HL-60 (cell line): ENCODE measurements around the gene SPI1.

Experiments used
- POLR2AphosphoS5 ChIP-seq: IDR thresholded peaks from 2 replicates; pipeline ENCODE4 v1.6.1; 2012; ENCODE audit warnings: low read depth
- TF ChIP-seq, protein P1 (sequence below): IDR thresholded peaks from one replicate; pipeline ENCODE4 v1.5.1; 2011; ENCODE audit warnings: low read length, control low read depth, inconsistent platforms; ENCODE audit not compliant: insufficient read depth

DNA sequence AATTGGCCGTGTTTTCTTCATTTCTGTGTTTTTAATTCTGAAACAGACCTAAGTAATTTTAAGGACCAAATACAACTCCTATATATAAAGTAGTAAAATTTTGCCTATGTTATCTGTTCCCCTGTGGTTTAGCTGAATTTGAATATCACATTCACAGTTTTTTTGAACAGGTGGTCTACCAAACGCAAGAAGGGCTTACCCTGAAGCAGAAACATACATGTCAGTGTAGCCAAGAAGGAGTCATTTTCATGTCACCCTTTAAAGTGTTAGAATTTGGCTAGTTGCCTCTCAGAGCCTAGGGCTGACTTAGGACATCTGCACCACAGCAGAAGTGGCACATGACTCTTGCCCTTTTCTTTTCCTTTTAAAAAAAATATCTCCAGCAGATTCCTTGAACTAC, 60.2 kb downstream of the SPI1 start:
- TF ChIP-seq, protein P1, sequence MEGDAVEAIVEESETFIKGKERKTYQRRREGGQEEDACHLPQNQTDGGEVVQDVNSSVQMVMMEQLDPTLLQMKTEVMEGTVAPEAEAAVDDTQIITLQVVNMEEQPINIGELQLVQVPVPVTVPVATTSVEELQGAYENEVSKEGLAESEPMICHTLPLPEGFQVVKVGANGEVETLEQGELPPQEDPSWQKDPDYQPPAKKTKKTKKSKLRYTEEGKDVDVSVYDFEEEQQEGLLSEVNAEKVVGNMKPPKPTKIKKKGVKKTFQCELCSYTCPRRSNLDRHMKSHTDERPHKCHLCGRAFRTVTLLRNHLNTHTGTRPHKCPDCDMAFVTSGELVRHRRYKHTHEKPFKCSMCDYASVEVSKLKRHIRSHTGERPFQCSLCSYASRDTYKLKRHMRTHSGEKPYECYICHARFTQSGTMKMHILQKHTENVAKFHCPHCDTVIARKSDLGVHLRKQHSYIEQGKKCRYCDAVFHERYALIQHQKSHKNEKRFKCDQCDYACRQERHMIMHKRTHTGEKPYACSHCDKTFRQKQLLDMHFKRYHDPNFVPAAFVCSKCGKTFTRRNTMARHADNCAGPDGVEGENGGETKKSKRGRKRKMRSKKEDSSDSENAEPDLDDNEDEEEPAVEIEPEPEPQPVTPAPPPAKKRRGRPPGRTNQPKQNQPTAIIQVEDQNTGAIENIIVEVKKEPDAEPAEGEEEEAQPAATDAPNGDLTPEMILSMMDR = no peak
- TF ChIP-seq POLR2AphosphoS5 = no peak
